Measurements from ENCODE around the gene CYP19A1. TPM values are rescaled to one million over a fixed set of nuclear protein-coding genes. Genes with fewer than 3 reads are reported as not detected.

Gene CYP19A1
- polyA plus RNA-seq, 1 donor = 8.3 TPM

DNA sequence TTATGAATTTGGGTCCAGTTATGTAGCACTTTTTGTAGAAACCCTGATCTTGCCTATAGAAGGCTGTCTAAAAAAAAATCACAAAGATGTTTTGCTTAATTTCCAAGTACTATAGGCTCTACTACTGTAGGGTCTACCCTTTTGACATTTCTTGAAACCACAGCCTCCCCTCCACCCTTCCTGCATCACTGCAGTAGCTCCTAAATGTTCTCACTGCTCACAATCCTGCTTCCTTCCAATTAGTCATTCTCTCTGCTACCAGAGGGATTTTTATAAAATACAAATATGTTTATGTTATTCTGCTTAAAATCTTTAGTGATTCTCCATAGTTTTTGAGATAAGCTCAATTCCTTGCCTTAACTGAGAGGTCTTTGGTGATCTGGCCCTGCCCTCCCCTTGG, 114.0 kb downstream of the CYP19A1 start:
- no peaks in the 10 kb centered on the region for H3K27me3 ChIP-seq (ENCODE audit: control insufficient read depth, insufficient read depth, low read length)
- DNase-seq = no peak
- H3K4me3 ChIP-seq (ENCODE audit: low read length) = no peak overlapping the region
- no peaks in the 10 kb centered on the region for H3K9me3 ChIP-seq (ENCODE audit: control insufficient read depth, low read depth, low read length)
- H3K4me1 ChIP-seq (ENCODE audit: control insufficient read depth, insufficient read depth, low read length) = no peaks in the 10 kb centered on the region
- no peak overlapping the region for H3K27ac ChIP-seq (ENCODE audit: low read length)
- H3K36me3 ChIP-seq (ENCODE audit: control insufficient read depth, insufficient read depth, low read length) = no peaks in the 10 kb centered on the region

DNA sequence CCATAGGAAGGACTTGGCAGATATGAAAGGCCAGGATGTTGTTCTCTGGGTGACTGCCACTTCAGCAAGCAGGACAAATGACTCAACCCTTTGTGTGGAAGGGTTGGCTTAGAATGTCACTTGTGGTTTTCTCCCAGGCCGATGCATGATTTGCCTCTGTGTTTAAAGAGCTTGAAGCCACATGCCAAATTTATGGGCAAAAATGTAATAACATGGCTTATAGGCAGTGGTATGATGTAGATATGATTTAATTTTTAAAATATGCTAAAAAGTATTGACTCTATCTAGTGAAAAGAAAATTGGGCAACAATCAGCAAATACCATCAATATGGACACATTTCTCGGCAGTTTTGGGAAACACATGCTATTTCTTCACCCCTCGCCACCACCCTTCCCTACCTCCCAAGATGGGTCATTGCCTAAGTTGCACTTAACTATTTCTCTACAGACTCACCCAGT, 114.6 kb downstream of the CYP19A1 start:
- no peak for DNase-seq
- WGBS (ENCODE audit: insufficient coverage, low lambda C conversion rate) = 94% methylated on average over 2 of the region's 3 CpGs
- Histone ChIP-seq H3K36me3 (ENCODE audit: control insufficient read depth, insufficient read depth, low read length) (no peaks in the 10 kb centered on the region), H3K27ac (ENCODE audit: low read length) (no peak overlapping the region), H3K27me3 (ENCODE audit: control insufficient read depth, insufficient read depth, low read length) (no peaks in the 10 kb centered on the region), H3K9me3 (ENCODE audit: control insufficient read depth, low read depth, low read length) (no peaks in the 10 kb centered on the region), H3K4me3 (ENCODE audit: low read length) (no peak overlapping the region), H3K4me1 (ENCODE audit: control insufficient read depth, insufficient read depth, low read length) (no peaks in the 10 kb centered on the region)

DNA sequence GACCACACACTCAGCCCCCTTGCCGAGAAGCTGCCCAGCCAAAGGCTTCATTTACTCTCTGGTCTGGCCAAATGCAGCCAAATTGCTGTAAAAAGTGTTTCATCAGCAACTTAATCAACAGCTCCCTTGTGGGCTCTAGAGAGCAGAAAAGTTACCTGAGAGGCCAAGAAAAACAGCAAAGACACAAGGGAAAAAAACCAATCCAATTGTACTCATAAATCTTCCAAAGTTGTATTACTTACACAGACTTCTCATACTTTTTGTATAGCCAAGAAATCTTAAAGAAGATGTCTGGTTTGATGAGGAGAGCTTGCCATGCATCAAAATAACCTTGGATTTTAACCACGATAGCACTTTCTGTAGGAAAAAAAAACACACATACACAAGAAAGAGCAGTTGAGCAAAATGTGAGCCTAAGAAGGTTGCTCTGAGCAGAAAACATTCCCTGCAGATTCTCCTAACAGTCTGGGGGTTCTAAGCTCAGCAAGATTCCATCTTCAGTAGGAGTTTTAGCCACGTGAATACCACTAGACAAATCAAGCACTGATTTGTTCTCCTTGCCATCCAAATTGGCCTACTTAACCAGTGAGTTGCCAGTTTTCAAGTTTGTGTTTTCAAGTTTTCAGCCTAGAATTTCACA, 120.0 kb downstream of the CYP19A1 start:
- Histone ChIP-seq H3K36me3 (ENCODE audit: control insufficient read depth, insufficient read depth, low read length) (no peaks in the 10 kb centered on the region), H3K4me3 (ENCODE audit: low read length) (no peak overlapping the region), H3K27me3 (ENCODE audit: control insufficient read depth, insufficient read depth, low read length) (no peaks in the 10 kb centered on the region), H3K4me1 (ENCODE audit: control insufficient read depth, insufficient read depth, low read length) (no peaks in the 10 kb centered on the region), H3K9me3 (ENCODE audit: control insufficient read depth, low read depth, low read length) (no peaks in the 10 kb centered on the region), H3K27ac (ENCODE audit: low read length) (no peak overlapping the region)
- no CpG with 5 or more reads among the region's 3 CpGs for WGBS (ENCODE audit: insufficient coverage, low lambda C conversion rate)
- DNase-seq = no peak

DNA sequence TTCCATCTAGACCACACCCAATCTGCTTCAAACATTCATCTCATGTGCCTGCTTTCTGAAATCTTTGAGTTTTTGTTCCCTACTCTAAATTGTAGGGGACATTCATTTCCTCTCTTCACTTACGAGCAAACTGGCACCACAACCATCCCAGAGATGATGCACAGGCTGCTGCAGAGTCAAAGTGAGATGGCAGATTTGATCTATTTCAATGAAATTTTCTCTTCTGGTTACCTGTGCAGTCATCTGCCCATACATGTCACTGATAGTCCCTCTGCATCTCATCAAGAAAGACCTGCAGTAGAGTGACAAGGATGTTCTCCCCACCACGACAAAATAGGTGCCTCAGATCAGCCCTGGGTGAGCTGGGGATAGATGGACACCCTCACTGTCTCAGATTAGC, 125.5 kb downstream of the CYP19A1 start:
- Histone ChIP-seq H3K36me3 (ENCODE audit: control insufficient read depth, insufficient read depth, low read length) (no peaks in the 10 kb centered on the region), H3K27me3 (ENCODE audit: control insufficient read depth, insufficient read depth, low read length) (no peaks in the 10 kb centered on the region), H3K4me1 (ENCODE audit: control insufficient read depth, insufficient read depth, low read length) (no peaks in the 10 kb centered on the region), H3K9me3 (ENCODE audit: control insufficient read depth, low read depth, low read length) (no peaks in the 10 kb centered on the region), H3K27ac (ENCODE audit: low read length) (no peak overlapping the region), H3K4me3 (ENCODE audit: low read length) (no peak overlapping the region)
- no CpG with 5 or more reads among the region's 2 CpGs for WGBS (ENCODE audit: insufficient coverage, low lambda C conversion rate)
- no peak for DNase-seq

DNA sequence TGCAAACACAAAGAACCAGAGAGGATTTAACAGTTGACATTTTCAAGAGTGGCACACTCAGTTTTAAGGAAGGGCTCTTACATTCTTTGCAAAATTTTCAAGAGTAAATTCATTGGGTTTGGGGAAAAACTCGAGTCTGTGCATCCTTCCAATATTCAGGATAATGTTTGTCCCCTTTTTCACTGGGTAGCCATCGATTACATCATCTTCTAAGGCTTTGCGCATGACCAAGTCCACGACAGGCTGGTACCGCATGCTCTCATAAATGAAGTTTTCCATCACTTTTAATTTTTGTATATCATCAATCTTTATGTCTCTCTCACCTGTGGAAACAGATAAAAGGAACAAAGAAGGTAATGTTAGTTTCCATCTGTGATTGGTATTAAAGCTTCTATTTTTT, 126.2 kb downstream of the CYP19A1 start:
- no peaks in the 10 kb centered on the region for H3K9me3 ChIP-seq (ENCODE audit: control insufficient read depth, low read depth, low read length)
- no peak overlapping the region for H3K27ac ChIP-seq (ENCODE audit: low read length)
- H3K36me3 ChIP-seq (ENCODE audit: control insufficient read depth, insufficient read depth, low read length) = no peaks in the 10 kb centered on the region
- no peak overlapping the region for H3K4me3 ChIP-seq (ENCODE audit: low read length)
- no CpG with 5 or more reads among the region's 5 CpGs for WGBS (ENCODE audit: insufficient coverage, low lambda C conversion rate)
- no peak for DNase-seq
- H3K4me1 ChIP-seq (ENCODE audit: control insufficient read depth, insufficient read depth, low read length) = no peaks in the 10 kb centered on the region
- H3K27me3 ChIP-seq (ENCODE audit: control insufficient read depth, insufficient read depth, low read length) = no peaks in the 10 kb centered on the region

DNA sequence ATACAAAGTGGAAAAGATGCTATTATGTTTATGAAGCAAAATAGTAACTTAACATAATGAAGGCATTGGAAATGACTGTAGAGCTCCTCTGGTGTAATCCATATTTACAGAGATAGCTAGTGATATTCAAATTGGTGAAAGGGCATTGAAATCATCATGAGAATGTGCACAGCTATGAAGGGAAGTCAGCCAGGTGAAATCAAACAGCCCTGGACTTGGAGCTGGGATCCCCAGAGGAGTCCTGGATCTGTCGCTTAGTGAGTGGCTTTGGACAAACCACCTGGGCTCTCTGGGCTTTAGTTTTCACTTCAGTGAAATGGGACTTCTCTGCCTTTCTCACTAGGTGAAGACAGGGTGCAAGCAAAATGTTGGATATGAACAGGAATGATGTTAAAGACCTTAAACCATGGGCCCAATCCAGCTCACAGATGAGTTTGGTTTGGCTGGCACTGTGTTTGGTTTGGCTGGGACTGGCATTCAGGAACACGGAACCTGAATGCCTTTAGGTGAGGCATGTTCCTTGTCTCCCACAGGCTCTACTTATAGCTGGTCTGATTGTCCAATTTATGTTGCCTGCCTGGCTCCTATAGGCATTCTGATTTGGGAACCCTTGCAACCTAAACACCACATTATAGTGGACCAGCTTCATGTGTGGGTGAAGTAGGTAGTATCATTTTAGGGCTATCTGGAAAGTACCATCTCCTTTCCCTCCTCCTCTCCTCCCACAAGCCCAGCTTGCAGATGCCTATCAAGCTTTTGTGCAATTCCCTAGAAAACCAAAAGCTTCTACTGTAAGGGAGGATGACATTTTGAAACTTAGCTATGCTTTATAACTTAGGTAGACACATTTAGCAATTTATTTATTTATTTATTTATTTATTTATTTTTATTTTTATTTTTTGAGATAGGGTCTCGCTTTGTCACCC, 133.1 kb downstream of the CYP19A1 start:
- Histone ChIP-seq H3K27me3 (ENCODE audit: control insufficient read depth, insufficient read depth, low read length) (peaks cover 19% of the 10 kb centered on the region), H3K4me1 (ENCODE audit: control insufficient read depth, insufficient read depth, low read length) (no peaks in the 10 kb centered on the region), H3K36me3 (ENCODE audit: control insufficient read depth, insufficient read depth, low read length) (no peaks in the 10 kb centered on the region), H3K4me3 (ENCODE audit: low read length) (no peak overlapping the region), H3K27ac (ENCODE audit: low read length) (no peak overlapping the region), H3K9me3 (ENCODE audit: control insufficient read depth, low read depth, low read length) (no peaks in the 10 kb centered on the region)
- WGBS (ENCODE audit: insufficient coverage, low lambda C conversion rate) = 100% methylated on average over 1 of the region's 3 CpGs
- DNase-seq = no peak

DNA sequence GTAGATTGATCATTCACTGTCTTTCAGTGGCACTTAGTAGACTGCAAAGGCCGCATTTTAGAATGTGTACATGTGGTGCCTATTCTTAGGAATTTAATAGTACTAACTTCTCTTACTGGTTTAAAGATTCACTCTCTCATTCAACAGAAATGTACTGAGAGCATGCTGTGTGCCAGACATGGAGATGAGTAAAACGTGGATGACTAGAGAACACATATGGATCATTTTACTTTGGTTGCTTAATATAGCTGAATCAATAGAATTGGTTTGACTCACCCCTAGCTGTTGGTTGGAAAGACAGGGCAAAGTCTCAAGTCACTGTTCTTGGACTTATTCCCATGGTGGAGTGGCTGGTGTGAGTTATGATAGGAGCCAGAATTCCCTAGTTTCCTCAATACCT, 134.6 kb downstream of the CYP19A1 start:
- no peaks in the 10 kb centered on the region for H3K9me3 ChIP-seq (ENCODE audit: control insufficient read depth, low read depth, low read length)
- no peak overlapping the region for H3K27ac ChIP-seq (ENCODE audit: low read length)
- H3K27me3 ChIP-seq (ENCODE audit: control insufficient read depth, insufficient read depth, low read length) = peaks cover 25% of the 10 kb centered on the region
- no peaks in the 10 kb centered on the region for H3K4me1 ChIP-seq (ENCODE audit: control insufficient read depth, insufficient read depth, low read length)
- no peak for DNase-seq
- no peaks in the 10 kb centered on the region for H3K36me3 ChIP-seq (ENCODE audit: control insufficient read depth, insufficient read depth, low read length)
- no peak overlapping the region for H3K4me3 ChIP-seq (ENCODE audit: low read length)
- no CpG with 5 or more reads among the region's 2 CpGs for WGBS (ENCODE audit: insufficient coverage, low lambda C conversion rate)

DNA sequence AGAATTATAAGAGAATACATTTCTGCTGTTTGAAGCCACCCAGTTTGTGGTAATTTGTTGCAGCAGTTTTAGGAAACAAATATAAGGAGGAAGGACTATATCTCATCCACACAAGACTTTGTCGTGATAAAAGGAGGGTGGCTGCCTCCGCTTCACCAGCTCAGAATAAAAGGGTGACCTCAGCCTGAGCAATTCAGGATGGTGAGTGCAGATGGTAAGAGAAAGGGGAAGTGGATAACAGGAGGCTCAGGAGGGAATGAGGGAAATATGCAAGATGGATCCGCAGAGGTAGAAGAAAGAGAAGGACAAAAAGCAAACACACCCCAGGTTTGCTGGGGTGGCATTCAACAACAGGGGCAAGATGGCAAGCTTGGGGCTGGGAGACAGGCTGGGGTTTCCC, 135.6 kb downstream of the CYP19A1 start:
- peaks cover 27% of the 10 kb centered on the region for H3K27me3 ChIP-seq (ENCODE audit: control insufficient read depth, insufficient read depth, low read length)
- WGBS (ENCODE audit: insufficient coverage, low lambda C conversion rate) = 100% methylated on average over 1 of the region's 3 CpGs
- H3K27ac ChIP-seq (ENCODE audit: low read length) = no peak overlapping the region
- no peaks in the 10 kb centered on the region for H3K36me3 ChIP-seq (ENCODE audit: control insufficient read depth, insufficient read depth, low read length)
- H3K4me3 ChIP-seq (ENCODE audit: low read length) = no peak overlapping the region
- no peaks in the 10 kb centered on the region for H3K4me1 ChIP-seq (ENCODE audit: control insufficient read depth, insufficient read depth, low read length)
- no peaks in the 10 kb centered on the region for H3K9me3 ChIP-seq (ENCODE audit: control insufficient read depth, low read depth, low read length)
- DNase-seq = no peak

DNA sequence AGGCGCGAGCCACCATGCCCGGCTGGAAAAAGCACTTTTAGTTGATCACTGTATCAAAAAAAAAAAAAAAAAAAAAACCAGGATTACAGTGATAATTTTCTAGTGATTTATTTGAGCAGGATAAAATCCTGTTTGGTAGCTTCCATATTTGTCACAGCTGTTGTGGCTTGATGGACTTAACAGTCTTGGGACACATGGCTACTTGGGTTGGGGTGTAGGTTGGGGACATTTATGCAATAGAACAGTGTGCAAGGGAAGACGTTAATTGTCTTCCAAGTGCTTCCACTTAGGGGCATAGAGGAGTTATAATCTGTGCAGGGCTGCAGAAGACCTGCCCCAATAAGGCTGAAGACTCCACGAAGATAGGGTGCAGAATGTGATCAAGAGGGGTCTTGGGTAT, 136.8 kb downstream of the CYP19A1 start:
- peaks cover 30% of the 10 kb centered on the region for H3K27me3 ChIP-seq (ENCODE audit: control insufficient read depth, insufficient read depth, low read length)
- no peaks in the 10 kb centered on the region for H3K36me3 ChIP-seq (ENCODE audit: control insufficient read depth, insufficient read depth, low read length)
- no peak overlapping the region for H3K4me3 ChIP-seq (ENCODE audit: low read length)
- 100% methylated on average over 1 of the region's 5 CpGs for WGBS (ENCODE audit: insufficient coverage, low lambda C conversion rate)
- no peaks in the 10 kb centered on the region for H3K9me3 ChIP-seq (ENCODE audit: control insufficient read depth, low read depth, low read length)
- no peaks in the 10 kb centered on the region for H3K4me1 ChIP-seq (ENCODE audit: control insufficient read depth, insufficient read depth, low read length)
- DNase-seq = no peak
- H3K27ac ChIP-seq (ENCODE audit: low read length) = no peak overlapping the region

DNA sequence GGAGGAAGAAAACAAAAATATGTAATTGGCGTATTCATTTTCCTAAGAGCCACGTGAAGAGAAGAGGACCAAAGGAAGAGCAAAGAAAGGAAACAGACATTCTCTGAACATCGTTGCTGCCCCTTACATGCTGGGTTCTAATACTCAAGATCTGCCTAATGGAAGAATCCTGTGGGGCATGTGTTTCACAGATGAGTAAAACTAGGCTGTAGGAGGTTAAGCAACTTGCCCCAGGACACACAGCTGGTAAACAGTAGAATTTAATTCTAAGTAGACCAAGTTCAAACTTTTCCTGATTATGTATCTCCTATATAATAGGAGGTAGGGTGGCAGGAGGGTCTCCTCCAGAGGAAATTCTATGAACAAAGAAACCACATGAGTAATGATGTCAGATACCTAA, 137.6 kb downstream of the CYP19A1 start:
- H3K4me1 ChIP-seq (ENCODE audit: control insufficient read depth, insufficient read depth, low read length) = no peaks in the 10 kb centered on the region
- peaks cover 34% of the 10 kb centered on the region for H3K27me3 ChIP-seq (ENCODE audit: control insufficient read depth, insufficient read depth, low read length)
- H3K36me3 ChIP-seq (ENCODE audit: control insufficient read depth, insufficient read depth, low read length) = no peaks in the 10 kb centered on the region
- DNase-seq = no peak
- H3K27ac ChIP-seq (ENCODE audit: low read length) = no peak overlapping the region
- no peak overlapping the region for H3K4me3 ChIP-seq (ENCODE audit: low read length)
- H3K9me3 ChIP-seq (ENCODE audit: control insufficient read depth, low read depth, low read length) = no peaks in the 10 kb centered on the region
- WGBS (ENCODE audit: insufficient coverage, low lambda C conversion rate) = 52% methylated on average over 2 of the region's 3 CpGs
